Measurements from ENCODE around the gene RSRC1. TPM values are rescaled to one million over a fixed set of nuclear protein-coding genes. Genes with fewer than 3 reads are reported as not detected.
A peak's percentile ranks its signal among the peaks of the same experiment; 100 is the strongest.
"Not testable (repeated sequence)": the region's sequence is repeated elsewhere in the genome, so short reads cannot be mapped to it uniquely, and the experiment has no call there.

Gene RSRC1
- total RNA-seq, 1 experiment from 2014 or later: 63.9 TPM

GRCh38 chr3:158395421-158395820 lies 285.5 kb downstream of the RSRC1 start:
- in situ Hi-C loops (cut with HindIII; ENCODE audit: low pct_unique_long_range_greater_than_20kb, low sequenced_read_pairs): no loop called here
- DNase-seq (ENCODE audit: low read depth, low spot score): no peak

- in situ Hi-C loops (cut with HindIII; ENCODE audit: low pct_unique_long_range_greater_than_20kb, low sequenced_read_pairs): no loop called here
- DNase-seq (ENCODE audit: low read depth, low spot score): no peak
These were observed 292.7 kb downstream of the RSRC1 start for GRCh38 chr3:158402590-158402989.

GRCh38 chr3:158403013-158403412 lies 293.1 kb downstream of the RSRC1 start:
- in situ Hi-C loops (cut with HindIII; ENCODE audit: low pct_unique_long_range_greater_than_20kb, low sequenced_read_pairs): no loop called here
- no peak for DNase-seq (ENCODE audit: low read depth, low spot score)

GRCh38 chr3:158404131-158404718 lies 294.3 kb downstream of the RSRC1 start:
- in situ Hi-C loops (cut with HindIII; ENCODE audit: low pct_unique_long_range_greater_than_20kb, low sequenced_read_pairs): no loop called here
- DNase-seq (ENCODE audit: low read depth, low spot score): no peak

- no peak for DNase-seq (ENCODE audit: low read depth, low spot score)
- in situ Hi-C loops (cut with HindIII; ENCODE audit: low pct_unique_long_range_greater_than_20kb, low sequenced_read_pairs): no loop called here
These were observed 295.6 kb downstream of the RSRC1 start for GRCh38 chr3:158405507-158405906.

- no peak for DNase-seq (ENCODE audit: low read depth, low spot score)
- in situ Hi-C loops (cut with HindIII; ENCODE audit: low pct_unique_long_range_greater_than_20kb, low sequenced_read_pairs): no loop called here
These were observed 298.1 kb downstream of the RSRC1 start for GRCh38 chr3:158407844-158408517.

- DNase-seq (ENCODE audit: low read depth, low spot score); in situ Hi-C loops (cut with HindIII; ENCODE audit: low pct_unique_long_range_greater_than_20kb, low sequenced_read_pairs): not testable (repeated sequence)
These were observed 298.6 kb downstream of the RSRC1 start for GRCh38 chr3:158408518-158408897.

- DNase-seq (ENCODE audit: low read depth, low spot score): no peak
- in situ Hi-C loops (cut with HindIII; ENCODE audit: low pct_unique_long_range_greater_than_20kb, low sequenced_read_pairs): no loop called here
These were observed 308.1 kb downstream of the RSRC1 start for GRCh38 chr3:158418035-158418434.

- in situ Hi-C loops (cut with HindIII; ENCODE audit: low pct_unique_long_range_greater_than_20kb, low sequenced_read_pairs): no loop called here
- DNase-seq (ENCODE audit: low read depth, low spot score): no peak
These were observed 310.1 kb downstream of the RSRC1 start for GRCh38 chr3:158419820-158420653.

GRCh38 chr3:158420654-158421396 lies 310.9 kb downstream of the RSRC1 start:
- in situ Hi-C loops (cut with HindIII; ENCODE audit: low pct_unique_long_range_greater_than_20kb, low sequenced_read_pairs): no loop called here
- no peak for DNase-seq (ENCODE audit: low read depth, low spot score)

GRCh38 chr3:158430448-158430847 lies 320.6 kb downstream of the RSRC1 start:
- in situ Hi-C loops (cut with HindIII; ENCODE audit: low pct_unique_long_range_greater_than_20kb, low sequenced_read_pairs): no loop called here

GRCh38 chr3:158430968-158431367 lies 321.1 kb downstream of the RSRC1 start:
- in situ Hi-C loops (cut with HindIII; ENCODE audit: low pct_unique_long_range_greater_than_20kb, low sequenced_read_pairs): no loop called here
- no peak for DNase-seq (ENCODE audit: low read depth, low spot score)

More at GRCh38 chr3:158430448-158430847, 320.6 kb downstream of the RSRC1 start:
- no peak for DNase-seq (ENCODE audit: low read depth, low spot score)

- no peak for DNase-seq (ENCODE audit: low read depth, low spot score)
- in situ Hi-C loops (cut with HindIII; ENCODE audit: low pct_unique_long_range_greater_than_20kb, low sequenced_read_pairs): no loop called here
These were observed 321.9 kb downstream of the RSRC1 start for GRCh38 chr3:158431829-158432228.

GRCh38 chr3:158434412-158435038 lies 324.6 kb downstream of the RSRC1 start:
- DNase-seq (ENCODE audit: low read depth, low spot score): peak; percentile 82
- in situ Hi-C loops (cut with HindIII; ENCODE audit: low pct_unique_long_range_greater_than_20kb, low sequenced_read_pairs): no loop called here

- DNase-seq (ENCODE audit: low read depth, low spot score): no peak
- in situ Hi-C loops (cut with HindIII; ENCODE audit: low pct_unique_long_range_greater_than_20kb, low sequenced_read_pairs): no loop called here
These were observed 333.7 kb downstream of the RSRC1 start for GRCh38 chr3:158443632-158444031.

GRCh38 chr3:158447408-158447807 lies 337.5 kb downstream of the RSRC1 start:
- in situ Hi-C loops (cut with HindIII; ENCODE audit: low pct_unique_long_range_greater_than_20kb, low sequenced_read_pairs): no loop called here
- no peak for DNase-seq (ENCODE audit: low read depth, low spot score)

GRCh38 chr3:158451405-158452055 lies 341.6 kb downstream of the RSRC1 start:
- in situ Hi-C loops (cut with HindIII; ENCODE audit: low pct_unique_long_range_greater_than_20kb, low sequenced_read_pairs): no loop called here
- DNase-seq (ENCODE audit: low read depth, low spot score): no peak
